ENCODE data around the gene OR10J4.

The OR10J4 gene

GRCh38 chr1:159431904-159432303 is at the start of gene OR10J4:
Gene OR10J4, plus strand, starts transcription at chr1:159432204.
- in situ Hi-C loops (cut with HindIII; ENCODE audit: low pct_unique_long_range_greater_than_20kb, low sequenced_read_pairs), result no loop called here

GRCh38 chr1:159406821-159407220 is 25.2 kb upstream of the OR10J4 start:
- TF ChIP-seq JUND (IDR thresholded peaks at IDR 0.05; ENCODE audit: low read depth), result no peak
- no peak for DNase-seq (ENCODE audit: low read depth in 1 of 2, low spot score in 1 of 2)
- in situ Hi-C loops (cut with HindIII; ENCODE audit: low pct_unique_long_range_greater_than_20kb, low sequenced_read_pairs), result no loop called here

More at GRCh38 chr1:159431904-159432303, at the start of gene OR10J4:
- no peak for TF ChIP-seq JUND (IDR thresholded peaks at IDR 0.05; ENCODE audit: low read depth)
- DNase-seq (ENCODE audit: low read depth in 1 of 2, low spot score in 1 of 2), result no peak

DNA sequence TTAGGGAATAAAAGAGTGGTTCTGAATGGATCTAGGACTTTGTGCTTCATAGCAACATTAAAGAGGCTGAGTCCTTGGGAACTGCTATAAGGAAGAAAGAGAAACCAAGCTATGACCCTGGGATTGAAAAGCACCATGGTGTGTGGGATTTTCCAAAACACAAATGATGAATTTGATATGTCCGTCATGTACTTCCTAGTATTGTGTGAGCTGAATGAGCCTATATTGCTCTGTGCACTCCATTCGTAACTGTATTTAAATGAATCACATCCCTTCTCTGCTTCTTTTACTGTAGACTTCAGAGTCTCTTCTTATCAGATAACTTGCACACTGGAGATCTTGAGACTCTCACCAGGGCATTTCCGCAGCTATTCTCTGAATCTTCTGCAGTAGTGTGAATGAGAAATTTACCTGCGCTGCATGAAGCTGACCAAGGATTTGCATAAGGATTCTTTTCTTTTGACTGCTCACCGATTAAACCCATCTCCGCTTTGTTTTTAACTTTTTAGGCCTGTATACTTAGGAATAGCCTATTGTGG is 23.1 kb upstream of the OR10J4 start:
- no peak for DNase-seq (ENCODE audit: low read depth in 1 of 2, low spot score in 1 of 2)
- in situ Hi-C loops (cut with HindIII; ENCODE audit: low pct_unique_long_range_greater_than_20kb, low sequenced_read_pairs), result no loop called here
- TF ChIP-seq JUND (IDR thresholded peaks at IDR 0.05; ENCODE audit: low read depth), result no peak

- in situ Hi-C loops (cut with HindIII; ENCODE audit: low pct_unique_long_range_greater_than_20kb, low sequenced_read_pairs), result no loop called here
- no peak for DNase-seq (ENCODE audit: low read depth in 1 of 2, low spot score in 1 of 2)
- no peak for TF ChIP-seq JUND (IDR thresholded peaks at IDR 0.05; ENCODE audit: low read depth)
These were observed 10.2 kb upstream of the OR10J4 start for GRCh38 chr1:159421821-159422220.

DNA sequence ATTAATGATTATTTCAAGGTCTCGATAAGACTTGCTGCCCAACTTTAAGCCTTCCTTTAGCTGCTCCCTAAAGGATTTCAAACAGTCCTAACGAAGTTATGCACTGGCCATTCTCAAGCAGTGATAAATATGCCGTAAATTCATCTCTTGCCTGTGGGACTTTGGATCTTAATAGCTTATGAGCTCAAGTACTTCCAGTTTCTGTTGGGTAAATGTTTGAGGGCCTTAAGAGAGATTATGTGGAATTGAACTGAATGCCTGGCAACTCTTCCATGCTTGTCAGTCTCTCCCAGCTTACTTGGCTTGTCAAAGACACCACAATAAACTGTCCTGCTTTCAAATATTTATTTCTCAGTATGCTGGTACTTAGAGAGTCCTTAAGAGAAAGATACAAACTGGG is 3.5 kb upstream of the OR10J4 start:
- in situ Hi-C loops (cut with HindIII; ENCODE audit: low pct_unique_long_range_greater_than_20kb, low sequenced_read_pairs), result no loop called here
- DNase-seq (ENCODE audit: low read depth in 1 of 2, low spot score in 1 of 2), result no peak
- TF ChIP-seq JUND (IDR thresholded peaks at IDR 0.05; ENCODE audit: low read depth), result no peak

DNA sequence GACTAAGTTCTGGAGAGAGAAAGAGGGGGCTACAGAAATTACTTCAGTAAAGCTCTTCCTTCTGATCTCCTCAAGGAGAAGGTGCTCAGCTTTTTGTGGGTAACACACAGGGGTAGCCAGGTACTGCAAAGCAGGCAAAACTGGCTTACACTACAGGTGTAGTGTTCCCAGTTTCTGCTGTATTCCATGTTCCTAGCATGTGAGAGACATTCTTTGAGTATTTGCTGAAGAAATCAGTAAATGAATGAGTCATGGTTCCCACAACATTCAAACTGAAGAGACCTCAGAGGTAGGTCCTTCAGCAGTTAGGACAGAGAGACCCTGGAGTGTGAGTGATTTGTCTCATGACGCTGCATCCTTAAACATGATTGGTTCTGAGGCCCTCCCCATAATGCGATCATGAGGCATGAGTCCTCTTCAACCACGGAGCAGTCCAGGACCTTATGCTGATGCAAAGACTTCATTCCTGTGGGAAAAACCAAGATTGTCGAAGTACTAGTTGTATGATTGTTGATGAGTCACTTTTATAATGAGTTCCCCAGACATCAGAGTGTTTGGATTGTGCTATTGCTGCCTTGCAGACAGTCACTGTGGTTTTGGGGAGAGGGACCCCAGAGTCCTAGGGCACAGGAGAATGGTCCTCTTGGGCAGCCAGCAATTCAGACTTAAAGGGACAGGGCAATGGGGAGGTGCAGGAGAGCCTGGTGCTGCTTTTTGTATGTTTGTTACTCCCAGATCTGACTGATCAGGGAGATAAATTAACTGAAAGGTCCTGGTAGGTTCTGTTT is 2.7 kb upstream of the OR10J4 start:
- TF ChIP-seq JUND (IDR thresholded peaks at IDR 0.05; ENCODE audit: low read depth), result no peak
- DNase-seq (ENCODE audit: low read depth in 1 of 2, low spot score in 1 of 2), result no peak
- in situ Hi-C loops (cut with HindIII; ENCODE audit: low pct_unique_long_range_greater_than_20kb, low sequenced_read_pairs), result no loop called here

DNA sequence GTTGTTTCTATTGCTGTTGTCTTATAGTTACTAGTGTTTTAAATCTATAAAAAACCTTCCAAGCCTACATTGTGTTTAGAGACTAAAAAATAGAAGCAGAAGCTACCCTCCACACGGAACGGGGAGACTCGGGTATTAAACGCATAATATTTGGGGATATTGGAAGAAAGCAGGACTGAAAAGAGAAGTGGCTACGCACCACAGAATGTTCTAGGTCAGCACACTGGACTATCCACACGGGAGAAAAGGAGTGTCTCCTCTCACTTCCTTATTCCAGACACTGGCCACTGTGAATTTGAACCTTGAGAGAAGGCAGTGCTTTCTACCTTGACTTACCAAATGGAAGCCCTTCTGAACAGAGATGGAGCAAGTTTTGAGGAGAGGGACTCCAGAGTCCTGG is 1.0 kb upstream of the OR10J4 start:
- in situ Hi-C loops (cut with HindIII; ENCODE audit: low pct_unique_long_range_greater_than_20kb, low sequenced_read_pairs), result no loop called here
- no peak for TF ChIP-seq JUND (IDR thresholded peaks at IDR 0.05; ENCODE audit: low read depth)
- DNase-seq (ENCODE audit: low read depth in 1 of 2, low spot score in 1 of 2), result no peak

DNA sequence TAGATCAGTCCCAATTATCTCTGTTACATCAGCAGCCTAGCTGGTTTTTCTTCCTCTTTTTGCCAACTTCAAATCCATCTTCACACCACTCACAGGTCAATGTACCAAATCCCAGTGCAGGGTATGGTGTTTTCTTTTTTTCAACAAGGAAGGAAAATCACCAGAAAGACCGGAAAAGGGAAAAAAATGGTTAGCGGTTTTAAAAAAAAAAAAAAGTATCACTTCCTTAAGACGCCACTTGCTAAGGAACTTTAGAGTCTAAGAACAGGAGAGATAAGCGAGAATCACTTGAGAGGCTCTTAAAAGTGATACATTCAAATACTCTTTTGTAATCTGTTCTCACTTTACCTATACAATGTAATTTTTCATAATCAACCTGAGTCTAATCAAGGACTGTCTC is 4.5 kb downstream of the OR10J4 start:
- DNase-seq (ENCODE audit: low read depth in 1 of 2, low spot score in 1 of 2), result no peak
- in situ Hi-C loops (cut with HindIII; ENCODE audit: low pct_unique_long_range_greater_than_20kb, low sequenced_read_pairs), result no loop called here

GRCh38 chr1:159439422-159439821 is 7.4 kb downstream of the OR10J4 start, which contains the start of gene OR10J1:
Gene OR10J1, plus strand, starts transcription at chr1:159439722. Its CDS starts 70 bp downstream, at chr1:159439792.
- no peak for DNase-seq (ENCODE audit: low read depth in 1 of 2, low spot score in 1 of 2)
- in situ Hi-C loops (cut with HindIII; ENCODE audit: low pct_unique_long_range_greater_than_20kb, low sequenced_read_pairs), result no loop called here
- no peak for TF ChIP-seq JUND (IDR thresholded peaks at IDR 0.05; ENCODE audit: low read depth)

More for the DNA sequence above, 4.5 kb downstream of the OR10J4 start:
- TF ChIP-seq JUND (IDR thresholded peaks at IDR 0.05; ENCODE audit: low read depth), result no peak

DNA sequence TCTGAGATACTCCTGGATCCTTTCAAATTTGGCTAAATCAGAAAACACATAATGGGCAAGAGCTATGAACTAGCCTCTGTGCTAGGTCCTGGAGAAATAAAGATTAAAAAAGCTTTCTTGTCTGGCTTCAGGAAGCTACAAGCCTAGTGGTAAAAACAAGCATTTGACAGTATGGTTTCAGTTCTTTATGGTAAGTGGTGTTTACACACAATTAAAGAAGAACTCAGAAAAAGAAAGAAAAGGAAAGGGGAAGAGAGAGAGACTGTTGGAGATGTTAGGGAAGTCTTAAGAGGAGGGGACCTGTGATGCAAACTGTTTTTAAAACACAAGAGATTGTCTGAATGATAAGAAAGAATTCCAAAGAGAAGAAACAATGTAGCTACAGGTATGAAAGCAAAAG is 9.4 kb downstream of the OR10J4 start:
- TF ChIP-seq JUND (IDR thresholded peaks at IDR 0.05; ENCODE audit: low read depth), result no peak
- in situ Hi-C loops (cut with HindIII; ENCODE audit: low pct_unique_long_range_greater_than_20kb, low sequenced_read_pairs), result no loop called here
- no peak for DNase-seq (ENCODE audit: low read depth in 1 of 2, low spot score in 1 of 2)

DNA sequence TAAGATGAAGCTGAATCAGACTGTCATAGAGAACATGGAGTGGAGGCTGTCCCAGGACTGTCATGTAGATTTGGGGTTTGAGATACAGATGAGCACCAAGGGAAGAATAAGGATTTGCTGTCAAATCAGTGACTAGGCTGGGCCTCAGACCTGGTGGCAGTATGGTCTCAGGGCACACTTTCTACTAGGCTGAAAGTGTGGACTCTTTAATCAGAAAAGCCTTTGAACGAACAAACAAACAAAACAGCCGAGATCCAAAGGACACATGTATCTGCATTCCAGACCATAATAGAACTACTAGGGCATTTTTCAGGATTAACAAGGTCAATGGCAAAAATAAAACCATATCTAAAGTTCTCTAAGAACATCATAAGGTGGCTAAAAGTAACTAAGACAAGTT is 10.4 kb downstream of the OR10J4 start:
- TF ChIP-seq JUND (IDR thresholded peaks at IDR 0.05; ENCODE audit: low read depth), result no peak
- in situ Hi-C loops (cut with HindIII; ENCODE audit: low pct_unique_long_range_greater_than_20kb, low sequenced_read_pairs), result no loop called here
- DNase-seq (ENCODE audit: low read depth in 1 of 2, low spot score in 1 of 2), result no peak

DNA sequence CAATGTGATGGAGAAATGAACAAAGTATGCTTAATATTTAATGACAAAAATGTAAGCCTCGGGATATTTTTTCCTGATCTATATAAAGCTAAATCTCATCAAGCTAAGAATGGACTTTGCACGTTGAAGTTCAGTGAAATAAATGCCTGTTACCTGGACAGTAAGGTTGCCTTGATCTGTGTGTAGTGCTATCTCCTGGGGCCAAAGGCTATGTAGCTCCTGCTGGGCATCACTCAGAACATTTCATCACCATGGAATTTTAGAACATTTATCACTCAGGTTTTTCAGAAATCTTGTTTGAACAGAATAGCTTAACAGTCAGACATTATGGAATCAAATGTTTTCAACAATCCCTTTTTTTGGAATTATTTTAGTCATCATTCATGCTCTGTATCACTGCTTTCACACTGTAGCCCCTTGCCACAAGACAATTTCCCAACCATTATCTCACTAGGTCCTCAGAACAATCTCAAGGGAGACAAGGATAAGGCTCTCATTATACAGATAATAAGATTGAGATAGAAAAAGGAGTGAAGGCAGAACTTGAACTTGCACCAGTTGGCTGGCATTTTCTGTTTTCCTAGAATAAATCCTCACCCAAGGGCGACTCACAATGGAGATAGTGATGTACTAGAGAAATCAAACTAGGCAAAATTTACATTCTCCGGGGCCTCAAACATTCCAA is 11.2 kb downstream of the OR10J4 start:
- TF ChIP-seq JUND (IDR thresholded peaks at IDR 0.05; ENCODE audit: low read depth), result no peak
- no peak for DNase-seq (ENCODE audit: low read depth in 1 of 2, low spot score in 1 of 2)
- in situ Hi-C loops (cut with HindIII; ENCODE audit: low pct_unique_long_range_greater_than_20kb, low sequenced_read_pairs), result no loop called here

DNA sequence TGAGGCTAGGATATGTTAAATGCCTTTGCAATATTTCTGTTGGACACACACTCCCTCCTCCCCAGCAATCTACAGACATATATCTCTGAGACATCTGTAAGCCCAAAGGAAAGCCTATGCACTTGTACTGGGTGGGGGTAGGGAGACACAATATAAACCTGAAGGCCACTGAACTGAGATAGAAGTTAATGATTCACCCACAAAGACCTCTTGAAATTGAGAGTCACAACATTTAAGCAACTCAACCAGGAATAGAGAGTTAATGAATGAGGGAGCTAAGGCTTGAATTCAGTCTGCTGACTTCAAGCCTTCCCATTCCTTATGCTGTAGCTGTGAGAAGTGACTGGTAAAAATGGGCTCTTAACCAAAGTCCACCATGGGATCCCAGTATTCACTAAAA is 12.5 kb downstream of the OR10J4 start:
- in situ Hi-C loops (cut with HindIII; ENCODE audit: low pct_unique_long_range_greater_than_20kb, low sequenced_read_pairs), result no loop called here
- TF ChIP-seq JUND (IDR thresholded peaks at IDR 0.05; ENCODE audit: low read depth), result no peak
- no peak for DNase-seq (ENCODE audit: low read depth in 1 of 2, low spot score in 1 of 2)

All from T47D (cell line).